K562 (cell line): ENCODE results near the gene CEBPA. TPM values are rescaled to one million over a fixed set of nuclear protein-coding genes. Genes with fewer than 3 reads are reported as not detected.

Experiments used
- ATAC-seq: fragments of 200-7000 bp; cut with Tn5 transposase; 3 replicates; pipeline ENCODE4 v1.9.1; 2020; ENCODE audit warnings: moderate library complexity
- BruUV-seq: library from RNA; stranded (reverse); fragments of 400-500 nt; replicated peaks from 2 replicates; lab custom pipeline; 2021; lab: Mats Ljungman, UMichigan
- CTCF ChIA-PET: fragments of 300-600 bp; formaldehyde crosslinking; extraction: SDS; loops from one replicate; lab custom pipeline; 2021; ENCODE audit warnings: low intra/inter-chr PET ratio; lab: Yijun Ruan, JAX
- POLR2A ChIA-PET: fragments of 300-600, 350-650 bp; sonication (Branson Sonifier 250); formaldehyde crosslinking; extraction: SDS; loops from one replicate; lab custom pipeline; 2021; ENCODE audit warnings: antibody characterized with exemption, inconsistent platforms; lab: Yijun Ruan, JAX
- DNase-seq, 4 experiments: peaks; one replicate each; pipeline versions ENCODE4 v3.0.0 to v3.0.0-alpha.2; 2011 to 2018; ENCODE audit warnings: low spot score in 3 of 4, mixed read lengths in 3 of 4; ENCODE audit errors: extremely low read depth in 1 of 4
- FAIRE-seq: peaks from 2 replicates; lab custom pipeline; 2011; peaks lifted over from hg19 to GRCh38; lab: Jason Lieb, UNC
- H2AFZ ChIP-seq: 2 replicates; pipeline ENCODE4 v1.6.0; 2011; ENCODE audit warnings: low read depth, low read length, control low read depth, inconsistent platforms
- H3K27ac ChIP-seq: fragments of 200-600 bp; 3 replicates; pipeline ENCODE4 v1.8.0; 2011; ENCODE audit warnings: low read depth, mild to moderate bottlenecking, control low read depth, inconsistent platforms, low read length, moderate library complexity, mixed read lengths; ENCODE audit errors: extremely low read depth
- H3K27me3 ChIP-seq, 2 experiments: fragments of 300-600 bp in 1 of 2; 2 replicates in 1 of 2; 3 replicates in 1 of 2; pipeline versions ENCODE4 v1.6.0 to v1.8.0; 2011; ENCODE audit warnings: inconsistent platforms in 2 of 2, low read length in 2 of 2, mild to moderate bottlenecking in 1 of 2, mixed read lengths in 1 of 2, moderate library complexity in 1 of 2; ENCODE audit not compliant: control insufficient read depth in 2 of 2, insufficient read depth in 2 of 2
- H3K36me3 ChIP-seq: fragments of 300-600 bp; 3 replicates; pipeline ENCODE4 v1.8.0; 2011; ENCODE audit warnings: mild to moderate bottlenecking, low read length, inconsistent platforms; ENCODE audit not compliant: control insufficient read depth, insufficient read depth
- H3K4me1 ChIP-seq, 2 experiments: fragments of 200-600 bp in 1 of 2; replicated peaks in 1 of 2; 2 replicates in 1 of 2; 3 replicates in 1 of 2; pipeline versions ENCODE4 v1.5.1 to v1.8.0; 2011; ENCODE audit warnings: inconsistent platforms in 2 of 2, low read length in 2 of 2, mild to moderate bottlenecking in 1 of 2, mixed read lengths in 1 of 2, moderate library complexity in 1 of 2; ENCODE audit not compliant: control insufficient read depth in 2 of 2, insufficient read depth in 2 of 2
- H3K4me2 ChIP-seq: 2 replicates; pipeline ENCODE4 v1.6.1; 2011; ENCODE audit warnings: low read length, control low read depth, inconsistent platforms, mixed read lengths; ENCODE audit not compliant: insufficient read depth
- H3K4me3 ChIP-seq: fragments of 200-600 bp; sonication (generic), shearing (Covaris generic); 2 replicates; pipeline ENCODE4 v1.5.1; 2016; ENCODE audit warnings: control low read depth, inconsistent platforms
- H3K79me2 ChIP-seq: fragments of 200-600 bp; 3 replicates; pipeline ENCODE4 v1.8.0; 2011; ENCODE audit warnings: low read length, inconsistent platforms; ENCODE audit not compliant: control insufficient read depth, insufficient read depth
- H3K9ac ChIP-seq, 2 experiments: 2 replicates each; pipeline versions ENCODE4 v1.6.0 to v1.6.1; 2011; ENCODE audit warnings: low read depth in 2 of 2, low read length in 2 of 2, control low read depth in 1 of 2, inconsistent platforms in 1 of 2, mild to moderate bottlenecking in 1 of 2, mixed read lengths in 1 of 2; ENCODE audit not compliant: insufficient read depth in 1 of 2
- H3K9me1 ChIP-seq: one replicate; pipeline ENCODE4 v1.6.0; 2011; ENCODE audit warnings: inconsistent platforms, mild to moderate bottlenecking, low read length, moderate library complexity; ENCODE audit not compliant: control insufficient read depth, insufficient read depth
- H3K9me3 ChIP-seq: replicated peaks from 2 replicates; pipeline ENCODE4 v1.5.1; 2011; ENCODE audit warnings: low read depth, low read length, inconsistent platforms; ENCODE audit not compliant: control insufficient read depth, insufficient read depth
- H4K20me1 ChIP-seq: replicated peaks from 2 replicates; pipeline ENCODE4 v1.6.1; 2011; ENCODE audit warnings: low read length, inconsistent platforms, mixed read lengths; ENCODE audit not compliant: control insufficient read depth, insufficient read depth
- ATF1 ChIP-seq, 2 experiments: fragments of 450-650 bp in 1 of 2; IDR thresholded peaks; 2 replicates each; pipeline ENCODE4 v1.6.1; 2016; ENCODE audit warnings: missing compliant biosample characterization in 1 of 2, missing genetic modification characterization in 1 of 2
- BRF2 ChIP-seq: IDR thresholded peaks from 3 replicates; pipeline ENCODE4 v1.6.1; 2011; ENCODE audit warnings: borderline replicate concordance, mild to moderate bottlenecking; ENCODE audit not compliant: insufficient read length, insufficient read depth
- EHMT2 ChIP-seq: fragments of 450-650 bp; IDR thresholded peaks from 2 replicates; pipeline ENCODE4 v1.6.1; 2018; ENCODE audit warnings: antibody characterized with exemption
- FOXJ3 ChIP-seq: sonication (generic); formaldehyde crosslinking; IDR thresholded peaks from 2 replicates; pipeline ENCODE4 v1.4.0; 2020; ENCODE audit warnings: mild to moderate bottlenecking, missing genetic modification reagents
- GATA2 ChIP-seq: sonication (generic); formaldehyde crosslinking; IDR thresholded peaks from 2 replicates; pipeline ENCODE4 v1.4.0; 2020; ENCODE audit warnings: mild to moderate bottlenecking, missing genetic modification reagents
- MCM5 ChIP-seq: fragments of 450-650 bp; IDR thresholded peaks from 2 replicates; pipeline ENCODE4 v1.6.1; 2016; ENCODE audit warnings: low read depth
- SMAD4 ChIP-seq: fragments of 250-450 bp; sonication (Bioruptor Pico); conservative IDR thresholded peaks from 2 replicates; pipeline ENCODE4 v1.8.0; 2021; ENCODE audit warnings: inconsistent platforms, mild to moderate bottlenecking, moderate library complexity
- TEAD2 ChIP-seq: fragments of 450-650 bp; IDR thresholded peaks from 2 replicates; pipeline ENCODE4 v1.6.1; 2016; ENCODE audit warnings: missing genetic modification characterization, control low read depth, missing compliant biosample characterization
- TFE3 ChIP-seq: fragments of 450-650 bp; formaldehyde crosslinking; IDR thresholded peaks from 2 replicates; pipeline ENCODE4 v1.4.0; 2020; ENCODE audit warnings: mild to moderate bottlenecking, mixed read lengths
- ZNF511 ChIP-seq: sonication (generic); formaldehyde crosslinking; IDR thresholded peaks from 2 replicates; pipeline ENCODE4 v1.8.0; 2022; ENCODE audit warnings: mild to moderate bottlenecking, missing genetic modification reagents
- ZNF551 ChIP-seq: fragments of 250-450 bp; sonication (Bioruptor Pico); IDR thresholded peaks from 2 replicates; pipeline ENCODE4 v1.5.0; 2021; ENCODE audit warnings: mild to moderate bottlenecking, moderate library complexity
- ZNF639 ChIP-seq, 2 experiments: fragments of 200-800 bp in 1 of 2; sonication (Bioruptor generic) in 1 of 2; sonication (generic) in 1 of 2; formaldehyde crosslinking in 1 of 2; IDR thresholded peaks in 1 of 2; conservative IDR thresholded peaks in 1 of 2; 2 replicates each; pipeline versions ENCODE4 v1.5.0 to v1.6.1; 2016 to 2020; ENCODE audit warnings: missing compliant biosample characterization in 1 of 2, missing genetic modification characterization in 1 of 2, missing genetic modification reagents in 1 of 2
- ZNF695 ChIP-seq: fragments of 450-650 bp; formaldehyde crosslinking; IDR thresholded peaks from 2 replicates; pipeline ENCODE4 v1.4.0; 2020; ENCODE audit warnings: mild to moderate bottlenecking, moderate library complexity
- ZNF75A ChIP-seq: fragments of 450-650 bp; formaldehyde crosslinking; IDR thresholded peaks from 2 replicates; pipeline ENCODE4 v1.4.0; 2020; ENCODE audit warnings: mild to moderate bottlenecking
- WGBS: fragments of 100-300 bp; shearing (Covaris generic); methylation state at CpG from one replicate; pipeline ENCODE4 v1.1.6; 2016; ENCODE audit warnings: low coverage, mixed read lengths; ENCODE audit not compliant: insufficient coverage; ENCODE audit errors: missing lambda C conversion rate; 5-methylcytosine and 5-hydroxymethylcytosine counted together
- in situ Hi-C: fragments of 300-500 bp; cut with MboI; formaldehyde crosslinking; loops from 4 replicates; pipeline ENCODE4 v1.15.0; 2018; ENCODE audit warnings: inconsistent platforms, mixed read lengths
- intact Hi-C: fragments of 100-400 bp; cut with micrococcal nuclease; formaldehyde crosslinking; loops from 2 replicates; pipeline ENCODE4 v1.14.2; 2022
- polyA plus RNA-seq, 8 experiments: library from polyadenylated mRNA; depleted of rRNA in 4 of 8; stranded (reverse) in 5 of 8; unstranded in 3 of 8; fragments of >200 nt; fragmentation: Nextera tagmentation in 2 of 8; fragmentation: Illumina TruSeq in 1 of 8; extraction: Ambion mirVana in 2 of 8; extraction: Trizol in 1 of 8; gene quantifications; 2 replicates each; pipeline versions ENCODE4 v1.2.1 to v1.2.3, GENCODE V29; 2011 to 2014; ENCODE audit warnings: inconsistent platforms in 1 of 8, missing spikeins in 1 of 8
- total RNA-seq, 7 experiments: library from RNA; depleted of rRNA in 6 of 7; stranded (reverse); fragments of >200 nt in 6 of 7; fragmentation: Illumina TruSeq in 2 of 7; extraction: Trizol in 2 of 7; gene quantifications; 2 replicates each; pipeline versions ENCODE4 v1.2.1 to v1.2.3, GENCODE V29; 2011 to 2021; ENCODE audit warnings: low replicate concordance in 1 of 7

The CEBPA gene
- total and polyA plus RNA-seq, 9 of the 15 experiments (the other 6 are each of a cell fraction or from before 2014, with no cell fraction given), result 0.03 to 0.59 (median 0.15) TPM; not detected in 2

- TF ChIP-seq ZNF639 (CRISPR knock-in tag; conservative IDR thresholded peaks at IDR 0.05 in 1 of 2, IDR thresholded peaks at IDR 0.05 in 1 of 2) (no peak), TEAD2 (no peak), EHMT2 (no peak), ZNF551 (CRISPR knock-in tag) (no peak), FOXJ3 (no peak), BRF2 (no peak), ZNF75A (no peak), ATF1 (CRISPR knock-in tag; IDR thresholded peaks at IDR 0.05) (no peak), ATF1 (tag; IDR thresholded peaks at IDR 0.05) (no peak), TFE3 (CRISPR knock-in tag) (no peak), GATA2 (no peak), ZNF695 (CRISPR knock-in tag) (no peak), ZNF511 (CRISPR knock-in tag) (no peak), SMAD4 (no peak), MCM5 (no peak)
- TF ChIP-seq, all 486 proteins: peak for 0
- Histone ChIP-seq H3K27me3 (peaks cover 5 to 15% of the 10 kb centered on the region in 2 experiments), H2AFZ (no peak overlapping the region), H3K4me3 (no peak overlapping the region), H3K9me1 (no peaks in the 10 kb centered on the region), H3K4me2 (no peak overlapping the region), H3K4me1 (no peaks in the 10 kb centered on the region), H4K20me1 (no peaks in the 10 kb centered on the region), H3K36me3 (no peaks in the 10 kb centered on the region), H3K79me2 (no peaks in the 10 kb centered on the region), H3K9me3 (no peaks in the 10 kb centered on the region), H3K27ac (no peak overlapping the region), H3K9ac (no peak overlapping the region)
- WGBS, result 0% methylated on average over 4 of the region's 5 CpGs
- DNase-seq (no peak), ATAC-seq (no peak), FAIRE-seq (no peak)
- in situ Hi-C loops (no loop called here), intact Hi-C loops (no loop called here)
- CTCF ChIA-PET, result no interaction called here
- no TSS peak for BruUV-seq
- POLR2A ChIA-PET, result interaction anchor here (0.9 to 1.5 kb wide), 2 partner anchors 10 to 48 kb away, joined by 3 to 5 read pairs; no protein-coding TSS in a partner anchor
Observed at GRCh38 chr19:33325920-33326319, 23.6 kb upstream of the CEBPA start.
